ENCODE measurements around the gene HPDL.

HPDL gene

GRCh38 chr1:45378184-45378583 lies 51.5 kb downstream of the HPDL start:
- no peak overlapping the region for H3K4me3 ChIP-seq (ENCODE audit: low read depth, low read length)
- no peak for TF ChIP-seq CTCF (IDR thresholded peaks at IDR 0.05; ENCODE audit: low read depth, low read length)
- DNase-seq (ENCODE audit: low read depth, low spot score) = no peak
- in situ Hi-C loops (cut with HindIII; ENCODE audit: low sequenced_read_pairs) = no loop called here

Measured in astrocyte of the spinal cord (primary cell).